B cell (primary cell): Measurements from ENCODE around the gene GABRG3. TPM values are rescaled to one million over a fixed set of nuclear protein-coding genes. Genes with fewer than 3 reads are reported as not detected.

Experiments used
- ATAC-seq: fragments of 200-7000 bp; cut with Tn5 transposase; one replicate; pipeline ENCODE4 v1.10.0; 2021; ENCODE audit warnings: low read depth, mild to moderate bottlenecking, moderate number of reproducible peaks, moderate library complexity
- CTCF ChIA-PET: fragments of 350-600 bp; sonication (Branson Sonifier 250); formaldehyde crosslinking; loops from one replicate; lab custom pipeline; 2021; ENCODE audit warnings: antibody characterized with exemption, inconsistent platforms; lab: Charles Lee
- POLR2A ChIA-PET: fragments of 350-600 bp; sonication (Branson Sonifier 250); formaldehyde crosslinking; loops from one replicate; lab custom pipeline; 2021; ENCODE audit warnings: antibody characterized with exemption; lab: Charles Lee
- DNase-seq: peaks from one replicate; pipeline ENCODE4 v3.0.0; 2013
- H2AFZ ChIP-seq: 2 replicates; pipeline ENCODE4 v1.6.1; 2012; ENCODE audit warnings: mild to moderate bottlenecking, low read depth, low read length; ENCODE audit not compliant: insufficient read depth, poor library complexity, severe bottlenecking
- H3K27ac ChIP-seq, 2 donors: 1 replicate in 1 of 2; 2 replicates in 1 of 2; pipeline ENCODE4 v1.5.1; 2012 to 2013; ENCODE audit warnings: low read length in 2 of 2, mild to moderate bottlenecking in 2 of 2, moderate library complexity in 1 of 2
- H3K27me3 ChIP-seq, 4 experiments: fragments of 200-600 bp in 1 of 4; sonication (generic) in 1 of 4; replicated peaks in 1 of 4; 1 replicate in 2 of 4; 2 replicates in 2 of 4; pipeline versions ENCODE4 v1.6.1 to v1.7.0; 2013 to 2016; ENCODE audit warnings: low read length in 3 of 4, mild to moderate bottlenecking in 2 of 4, mixed read lengths in 1 of 4, moderate library complexity in 1 of 4; ENCODE audit not compliant: insufficient read depth in 4 of 4, control insufficient read depth in 3 of 4; ENCODE audit errors: control extremely low read depth in 1 of 4
- H3K36me3 ChIP-seq, 2 experiments: replicated peaks in 1 of 2; 1 replicate in 1 of 2; 2 replicates in 1 of 2; pipeline versions ENCODE4 v1.6.1 to v1.7.1; 2013; ENCODE audit warnings: low read length in 1 of 2; ENCODE audit not compliant: insufficient read depth in 2 of 2, control insufficient read depth in 1 of 2; ENCODE audit errors: control extremely low read depth in 1 of 2, extremely low read depth in 1 of 2
- H3K4me1 ChIP-seq, 2 donors: fragments of 200-600 bp in 1 of 2; sonication (generic) in 1 of 2; 1 replicate in 1 of 2; 2 replicates in 1 of 2; pipeline versions ENCODE4 v1.5.1 to v1.6.1; 2013 to 2017; ENCODE audit warnings: low read length in 2 of 2; ENCODE audit not compliant: control insufficient read depth in 2 of 2, insufficient read depth in 2 of 2
- H3K4me2 ChIP-seq: replicated peaks from 2 replicates; pipeline ENCODE3; 2012; ENCODE audit warnings: mild to moderate bottlenecking, low read depth, low read length; ENCODE audit not compliant: poor library complexity, severe bottlenecking
- H3K4me3 ChIP-seq, 5 experiments: fragments of 200-600 bp in 1 of 5; sonication (generic) in 1 of 5; 1 replicate in 3 of 5; 2 replicates in 2 of 5; pipeline versions ENCODE4 v1.5.1 to v1.7.0; 2011 to 2016; ENCODE audit warnings: low read length in 4 of 5, mild to moderate bottlenecking in 4 of 5, low read depth in 2 of 5, control low read depth in 1 of 5, moderate library complexity in 1 of 5; ENCODE audit not compliant: insufficient read depth in 1 of 5; ENCODE audit errors: control extremely low read depth in 1 of 5, extremely low read depth in 1 of 5
- H3K79me2 ChIP-seq: fragments of 200-600 bp; sonication (generic); one replicate; pipeline ENCODE4 v1.6.0; 2016; ENCODE audit warnings: low read length; ENCODE audit not compliant: control insufficient read depth, insufficient read depth
- H3K9ac ChIP-seq: fragments of 200-600 bp; sonication (generic); 2 replicates; pipeline ENCODE4 v1.6.1; 2017; ENCODE audit warnings: mild to moderate bottlenecking, low read length, moderate library complexity
- H3K9me3 ChIP-seq, 3 donors: one replicate each; pipeline versions ENCODE4 v1.6.1 to v1.7.1; 2013; ENCODE audit warnings: low read length in 2 of 3; ENCODE audit not compliant: control insufficient read depth in 2 of 3, insufficient read depth in 1 of 3; ENCODE audit errors: control extremely low read depth in 1 of 3
- H4K20me1 ChIP-seq: 2 replicates; pipeline ENCODE4 v1.6.0; 2012; ENCODE audit warnings: mild to moderate bottlenecking, low read length; ENCODE audit not compliant: insufficient read depth, control insufficient read depth, poor library complexity, severe bottlenecking
- H3K27ac Mint-ChIP-seq: one replicate; pipeline ENCODE4 v1.8.0; 2021; ENCODE audit warnings: mixed read lengths
- H3K27me3 Mint-ChIP-seq: one replicate; pipeline ENCODE4 v1.8.0; 2021; ENCODE audit warnings: mixed read lengths
- H3K4me1 Mint-ChIP-seq: one replicate; pipeline ENCODE4 v1.8.0; 2021; ENCODE audit warnings: mixed read lengths
- H3K4me3 Mint-ChIP-seq: one replicate; pipeline ENCODE4 v1.8.0; 2021; ENCODE audit warnings: mixed read lengths
- H3K9me3 Mint-ChIP-seq: one replicate; pipeline ENCODE4 v1.8.0; 2022; ENCODE audit warnings: mixed read lengths; ENCODE audit not compliant: insufficient read depth
- EZH2 ChIP-seq: IDR thresholded peaks from 2 replicates; pipeline ENCODE4 v1.6.1; 2012; ENCODE audit warnings: borderline replicate concordance, low read depth, mild to moderate bottlenecking, moderate library complexity, low read length; ENCODE audit not compliant: insufficient read depth, poor library complexity, severe bottlenecking
- WGBS: methylation state at CpG from one replicate; pipeline ENCODE4 v1.1.5; 2013; ENCODE audit warnings: missing lambda C conversion rate; ENCODE audit not compliant: insufficient coverage; 5-methylcytosine and 5-hydroxymethylcytosine counted together
- intact Hi-C: fragments of 100-400 bp; cut with micrococcal nuclease; formaldehyde crosslinking; loops from one replicate; pipeline ENCODE4 v1.10.0; 2022
- polyA plus RNA-seq: library from polyadenylated mRNA; depleted of rRNA; stranded (reverse); fragments of >200 nt; gene quantifications from 2 replicates; pipeline ENCODE4 v1.2.3, GENCODE V29; 2012
- total RNA-seq, 2 donors: library from RNA; stranded (reverse); fragments of 120-200 nt in 1 of 2; gene quantifications; 1 replicate in 1 of 2; 2 replicates in 1 of 2; pipeline versions ENCODE4 v1.2.3 to v1.2.4, GENCODE V29; 2013 to 2022
- TF ChIP-seq, protein P1 (sequence below): fragments of 200-600 bp; IDR thresholded peaks from one replicate; pipeline ENCODE4 v1.8.0; 2022; ENCODE audit warnings: antibody characterized with exemption, mild to moderate bottlenecking

GABRG3 gene
- total and polyA plus RNA-seq, 2 donors (not counting 1 experiment from before 2014, with no cell fraction given), result not detected

- no peak overlapping the region for H3K27ac Mint-ChIP-seq
- no peak overlapping the region for H3K9ac ChIP-seq
Measured at GRCh38 chr15:27126449-27126848, 155.5 kb downstream of the GABRG3 start.

DNA sequence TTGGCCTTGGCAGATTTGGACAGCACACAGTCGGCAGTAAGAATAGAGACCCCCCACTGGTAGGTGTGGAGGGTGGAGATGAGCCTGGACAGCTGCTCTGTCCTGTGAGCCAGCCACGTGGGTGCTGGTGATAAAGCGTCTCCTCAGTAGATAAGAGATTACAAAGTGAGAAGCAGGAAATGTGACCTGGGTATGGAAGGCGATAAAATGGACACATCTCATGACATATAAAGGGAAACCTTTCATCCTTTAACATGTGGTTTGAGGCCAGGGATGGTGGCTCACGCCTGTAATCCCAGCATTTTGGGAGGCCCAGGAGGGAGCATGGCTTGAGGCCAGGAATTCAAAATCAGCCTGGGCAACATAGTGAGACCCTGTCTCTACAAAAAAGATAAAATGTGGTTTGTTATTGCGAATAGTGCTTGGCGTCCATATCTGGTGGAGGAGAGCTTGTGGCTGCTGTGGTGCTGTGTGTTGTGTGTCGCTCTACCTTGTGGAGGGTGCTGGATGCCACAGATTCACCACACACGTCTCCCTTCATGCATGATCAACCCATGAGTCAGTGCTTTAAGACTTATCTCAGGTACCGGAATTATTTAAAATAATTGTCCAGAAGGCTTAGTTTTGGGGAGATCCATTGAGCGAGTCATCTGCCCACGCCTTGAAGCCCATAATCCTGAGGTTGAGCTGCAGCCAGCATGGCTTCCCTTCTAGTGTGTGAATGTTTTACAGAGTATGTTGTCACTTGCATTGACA is 157.0 kb downstream of the GABRG3 start:
- intact Hi-C loops, result no loop called here
- Histone ChIP-seq H3K9ac (no peak overlapping the region), H4K20me1 (no peaks in the 10 kb centered on the region), H3K4me3 (no peak overlapping the region), H3K36me3 (no peaks in the 10 kb centered on the region), H3K4me2 (no peak overlapping the region), H2AFZ (no peak overlapping the region), H3K27ac (no peak overlapping the region), H3K4me1 (no peaks in the 10 kb centered on the region), H3K9me3 (peaks cover 0 to 17% (median 0%) of the 10 kb centered on the region in 3 donors), H3K27me3 (no peaks in the 10 kb centered on the region), H3K79me2 (no peaks in the 10 kb centered on the region)
- ATAC-seq (no peak), DNase-seq (no peak)
- ChIA-PET CTCF (no interaction called here), POLR2A (no interaction called here)
- peaks cover 2% of the 10 kb centered on the region for H3K9me3 Mint-ChIP-seq
- WGBS, result 92% methylated on average over 6 of the region's 12 CpGs
- no peak overlapping the region for H3K4me3 Mint-ChIP-seq
- TF ChIP-seq, protein P1, sequence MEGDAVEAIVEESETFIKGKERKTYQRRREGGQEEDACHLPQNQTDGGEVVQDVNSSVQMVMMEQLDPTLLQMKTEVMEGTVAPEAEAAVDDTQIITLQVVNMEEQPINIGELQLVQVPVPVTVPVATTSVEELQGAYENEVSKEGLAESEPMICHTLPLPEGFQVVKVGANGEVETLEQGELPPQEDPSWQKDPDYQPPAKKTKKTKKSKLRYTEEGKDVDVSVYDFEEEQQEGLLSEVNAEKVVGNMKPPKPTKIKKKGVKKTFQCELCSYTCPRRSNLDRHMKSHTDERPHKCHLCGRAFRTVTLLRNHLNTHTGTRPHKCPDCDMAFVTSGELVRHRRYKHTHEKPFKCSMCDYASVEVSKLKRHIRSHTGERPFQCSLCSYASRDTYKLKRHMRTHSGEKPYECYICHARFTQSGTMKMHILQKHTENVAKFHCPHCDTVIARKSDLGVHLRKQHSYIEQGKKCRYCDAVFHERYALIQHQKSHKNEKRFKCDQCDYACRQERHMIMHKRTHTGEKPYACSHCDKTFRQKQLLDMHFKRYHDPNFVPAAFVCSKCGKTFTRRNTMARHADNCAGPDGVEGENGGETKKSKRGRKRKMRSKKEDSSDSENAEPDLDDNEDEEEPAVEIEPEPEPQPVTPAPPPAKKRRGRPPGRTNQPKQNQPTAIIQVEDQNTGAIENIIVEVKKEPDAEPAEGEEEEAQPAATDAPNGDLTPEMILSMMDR, result no peak
- TF ChIP-seq EZH2, result no peak
- H3K4me1 Mint-ChIP-seq, result no peaks in the 10 kb centered on the region
- H3K27me3 Mint-ChIP-seq, result no peaks in the 10 kb centered on the region
- no peak overlapping the region for H3K27ac Mint-ChIP-seq

More at GRCh38 chr15:27126449-27126848, 155.5 kb downstream of the GABRG3 start:
- WGBS, result 89% methylated on average over 7 of the region's 7 CpGs
- Histone ChIP-seq H3K9me3 (peaks cover 0 to 22% (median 0%) of the 10 kb centered on the region in 3 donors), H3K27ac (no peak overlapping the region), H2AFZ (no peak overlapping the region), H3K4me2 (no peak overlapping the region), H3K4me3 (no peak overlapping the region), H3K36me3 (no peaks in the 10 kb centered on the region), H4K20me1 (no peaks in the 10 kb centered on the region), H3K27me3 (no peaks in the 10 kb centered on the region), H3K4me1 (no peaks in the 10 kb centered on the region), H3K79me2 (no peaks in the 10 kb centered on the region)
- Mint-ChIP-seq H3K4me3 (no peak overlapping the region), H3K27me3 (no peaks in the 10 kb centered on the region), H3K9me3 (peaks cover 2% of the 10 kb centered on the region), H3K4me1 (no peaks in the 10 kb centered on the region)
- ChIA-PET CTCF (no interaction called here), POLR2A (no interaction called here)
- TF ChIP-seq EZH2, result no peak
- TF ChIP-seq, protein P1, result no peak
- no peak for ATAC-seq
- intact Hi-C loops, result no loop called here
- DNase-seq, result no peak
